Adrenal gland (tissue), 5 donors: ENCODE data around the gene LRBA.

Experiments used
- CTCF ChIP-seq, 6 experiments: fragments of 450-650 bp in 4 of 6; fragments of 200-600 bp in 2 of 6; sonication (generic) in 1 of 6; IDR thresholded peaks; 1 replicate in 5 of 6; 2 replicates in 1 of 6; pipeline versions ENCODE4 v1.5.1 to v1.8.0; 2016 to 2021; ENCODE audit warnings: antibody characterized with exemption in 6 of 6, mild to moderate bottlenecking in 2 of 6, moderate library complexity in 1 of 6
- POLR2A ChIP-seq, 2 donors: fragments of 450-650 bp; IDR thresholded peaks; one replicate each; pipeline ENCODE4 v1.6.1; 2017; ENCODE audit warnings: antibody characterized with exemption in 2 of 2, mild to moderate bottlenecking in 2 of 2, moderate library complexity in 1 of 2
- donor health status: DM: no; HTN: no; CAD: no.

GRCh38 chr4:151052785-151053184 is 37.7 kb upstream of the LRBA start:
- TF ChIP-seq CTCF (IDR thresholded peaks at IDR 0.05) (no peak), POLR2A (IDR thresholded peaks at IDR 0.05) (no peak)
